PFSK-1 (cell line): ENCODE results near the gene NXN.

ENCODE experiments used
- FOXP2 ChIP-seq: optimal IDR thresholded peaks from 2 replicates; pipeline ENCODE3; 2011; ENCODE audit warnings: borderline replicate concordance, control low read depth, inconsistent platforms; ENCODE audit not compliant: insufficient read depth; ENCODE audit errors: extremely low read length, extremely low read depth
- POLR2AphosphoS5 ChIP-seq: IDR thresholded peaks from 2 replicates; pipeline ENCODE4 v1.6.1; 2012; ENCODE audit warnings: low read depth, mild to moderate bottlenecking, control low read depth, low read length, moderate library complexity
- SIN3A ChIP-seq: IDR thresholded peaks from 2 replicates; pipeline ENCODE4 v1.6.1; 2012; ENCODE audit warnings: mild to moderate bottlenecking, low read length, moderate library complexity, borderline replicate concordance; ENCODE audit not compliant: insufficient read depth
- TAF1 ChIP-seq: IDR thresholded peaks from 2 replicates; pipeline ENCODE4 v1.6.1; 2012; ENCODE audit warnings: low read length, control low read depth, borderline replicate concordance; ENCODE audit not compliant: insufficient read depth
- TF ChIP-seq, protein P1 (sequence below), 2 experiments: IDR thresholded peaks; 2 replicates each; pipeline versions ENCODE4 v1.6.1 to v1.8.0; 2011 to 2012; ENCODE audit warnings: low read depth in 2 of 2, low read length in 2 of 2, control low read depth in 1 of 2, inconsistent platforms in 1 of 2, mild to moderate bottlenecking in 1 of 2, moderate library complexity in 1 of 2; ENCODE audit not compliant: insufficient read depth in 1 of 2

The NXN gene

DNA sequence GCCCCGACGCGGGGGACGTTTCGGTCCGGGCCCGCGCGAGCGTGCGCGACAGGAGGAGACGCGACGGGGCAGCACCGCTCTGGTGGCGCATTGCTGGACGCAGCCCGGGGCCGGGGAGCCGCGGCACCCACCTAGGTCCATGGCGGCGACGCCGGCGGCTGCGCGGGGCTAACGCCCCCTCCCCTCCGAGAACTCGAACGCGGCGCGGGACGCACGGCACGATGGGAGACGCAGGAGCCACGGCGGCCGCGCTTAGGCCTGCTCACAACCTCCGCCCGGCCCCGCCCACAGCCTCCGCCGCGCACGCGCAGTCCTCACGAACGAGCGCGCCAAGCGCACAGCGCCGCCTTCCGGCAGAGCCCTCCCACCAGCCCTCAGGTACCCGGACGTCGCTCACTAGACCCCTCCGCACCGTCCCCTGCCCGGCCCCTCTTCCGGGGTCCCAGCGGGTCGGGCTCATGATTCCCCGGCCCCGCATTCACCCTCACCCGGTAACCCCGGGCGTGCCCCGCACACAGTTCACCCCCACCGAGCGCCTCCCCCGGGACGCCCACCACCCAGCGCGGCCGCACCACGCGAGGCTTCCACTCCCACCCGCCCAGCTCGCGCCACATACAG lies 227.5 kb downstream of the NXN start, which contains the start of gene GEMIN4:
GEMIN4 (minus strand) TSS at position 263 of the 618 bp plus-strand sequence; CDS start at position 141, 122 bp downstream.
- TF ChIP-seq POLR2AphosphoS5 (peak; percentile 80), SIN3A (no peak), TAF1 (0 out of 2 replicates have a peak, but pooled peaks have one; percentile 73), FOXP2 (peak; percentile 95)
- TF ChIP-seq, protein P1, sequence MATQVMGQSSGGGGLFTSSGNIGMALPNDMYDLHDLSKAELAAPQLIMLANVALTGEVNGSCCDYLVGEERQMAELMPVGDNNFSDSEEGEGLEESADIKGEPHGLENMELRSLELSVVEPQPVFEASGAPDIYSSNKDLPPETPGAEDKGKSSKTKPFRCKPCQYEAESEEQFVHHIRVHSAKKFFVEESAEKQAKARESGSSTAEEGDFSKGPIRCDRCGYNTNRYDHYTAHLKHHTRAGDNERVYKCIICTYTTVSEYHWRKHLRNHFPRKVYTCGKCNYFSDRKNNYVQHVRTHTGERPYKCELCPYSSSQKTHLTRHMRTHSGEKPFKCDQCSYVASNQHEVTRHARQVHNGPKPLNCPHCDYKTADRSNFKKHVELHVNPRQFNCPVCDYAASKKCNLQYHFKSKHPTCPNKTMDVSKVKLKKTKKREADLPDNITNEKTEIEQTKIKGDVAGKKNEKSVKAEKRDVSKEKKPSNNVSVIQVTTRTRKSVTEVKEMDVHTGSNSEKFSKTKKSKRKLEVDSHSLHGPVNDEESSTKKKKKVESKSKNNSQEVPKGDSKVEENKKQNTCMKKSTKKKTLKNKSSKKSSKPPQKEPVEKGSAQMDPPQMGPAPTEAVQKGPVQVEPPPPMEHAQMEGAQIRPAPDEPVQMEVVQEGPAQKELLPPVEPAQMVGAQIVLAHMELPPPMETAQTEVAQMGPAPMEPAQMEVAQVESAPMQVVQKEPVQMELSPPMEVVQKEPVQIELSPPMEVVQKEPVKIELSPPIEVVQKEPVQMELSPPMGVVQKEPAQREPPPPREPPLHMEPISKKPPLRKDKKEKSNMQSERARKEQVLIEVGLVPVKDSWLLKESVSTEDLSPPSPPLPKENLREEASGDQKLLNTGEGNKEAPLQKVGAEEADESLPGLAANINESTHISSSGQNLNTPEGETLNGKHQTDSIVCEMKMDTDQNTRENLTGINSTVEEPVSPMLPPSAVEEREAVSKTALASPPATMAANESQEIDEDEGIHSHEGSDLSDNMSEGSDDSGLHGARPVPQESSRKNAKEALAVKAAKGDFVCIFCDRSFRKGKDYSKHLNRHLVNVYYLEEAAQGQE (IDR thresholded peaks at IDR 0.05; ENCODE audit: insufficient read depth in 1 of 2, low read depth in 2 of 2, low read length in 2 of 2) = 0 out of 4 replicates have a peak, but pooled peaks of 1 of the 2 experiments have one; percentile 30

DNA sequence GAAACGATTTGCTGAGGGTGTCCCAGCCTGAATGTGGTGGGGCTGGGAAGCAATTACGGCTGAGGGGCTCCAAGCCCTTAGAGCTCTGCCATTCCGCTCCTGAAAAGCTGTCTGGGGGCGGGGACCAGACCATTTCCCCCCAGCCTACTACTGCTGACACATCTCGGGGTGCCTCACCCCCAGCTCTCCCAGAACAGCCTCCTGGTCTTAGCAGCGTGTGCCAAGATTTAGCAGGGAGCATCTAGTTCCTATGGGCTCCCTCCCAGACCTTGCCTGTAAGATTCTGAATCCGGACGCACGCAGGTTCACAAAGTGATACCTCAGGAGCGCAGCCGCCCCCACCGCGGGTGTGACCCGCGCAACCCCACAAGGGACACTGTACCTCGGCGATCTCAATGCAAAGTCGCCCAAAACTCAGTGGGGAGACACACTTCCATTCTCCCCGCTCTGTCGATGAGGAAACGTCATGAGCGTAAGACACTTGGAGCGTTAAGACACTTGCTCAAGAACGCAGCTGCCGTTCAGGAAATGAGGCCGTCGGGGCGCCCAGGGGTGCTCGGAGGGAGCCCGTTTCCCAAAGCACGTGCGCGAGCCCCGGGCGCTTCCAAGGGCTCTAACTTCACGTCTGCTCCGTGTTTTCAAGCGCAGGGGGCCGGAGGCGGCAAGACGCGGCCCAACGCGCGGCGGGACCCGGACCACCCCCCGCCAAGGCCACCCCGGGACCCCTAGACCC lies 228.1 kb downstream of the NXN start:
- no peak for TF ChIP-seq FOXP2
- 0 out of 2 replicates have a peak, but pooled peaks have one; percentile 42 for TF ChIP-seq SIN3A
- no peak for TF ChIP-seq POLR2AphosphoS5
- TF ChIP-seq, protein P1 (IDR thresholded peaks at IDR 0.05; ENCODE audit: insufficient read depth in 1 of 2, low read depth in 2 of 2, low read length in 2 of 2) = no peak
- no peak for TF ChIP-seq TAF1

DNA sequence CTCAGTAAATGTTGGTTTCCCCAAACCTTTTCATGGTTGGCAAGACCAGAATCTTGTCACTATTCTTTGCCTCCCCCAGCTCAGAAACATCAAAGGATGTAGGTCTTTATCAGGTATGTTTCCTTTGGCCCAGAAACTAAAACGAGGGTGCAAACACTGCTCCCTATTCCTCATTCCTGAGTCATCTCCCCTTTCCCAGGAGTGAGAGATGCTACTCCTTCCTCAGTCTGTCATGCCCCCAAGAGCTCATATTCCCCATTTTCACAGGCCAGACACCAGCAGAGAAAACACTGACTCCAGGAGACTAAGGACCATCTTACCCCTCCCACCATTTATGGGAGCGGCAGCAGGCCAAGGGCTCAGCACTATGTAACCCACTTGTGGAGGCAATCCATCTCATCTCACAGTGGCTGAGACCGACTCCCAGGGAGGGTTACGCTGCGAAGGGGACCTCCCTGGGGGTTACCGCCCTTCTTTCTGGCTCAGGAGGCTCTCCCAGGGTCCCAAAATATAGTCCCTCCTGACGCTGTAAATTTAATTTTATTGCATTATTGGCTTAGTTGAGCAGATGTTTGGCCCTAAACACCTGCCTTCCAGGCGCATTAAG lies 229.0 kb downstream of the NXN start:
- no peak for TF ChIP-seq SIN3A
- TF ChIP-seq, protein P1 (IDR thresholded peaks at IDR 0.05; ENCODE audit: insufficient read depth in 1 of 2, low read depth in 2 of 2, low read length in 2 of 2) = no peak
- TF ChIP-seq POLR2AphosphoS5 = no peak; the same call in 1 of the 2 replicates
